ENCODE results near the gene ADGRA1. TPM values are rescaled to one million over a fixed set of nuclear protein-coding genes. Genes with fewer than 3 reads are reported as not detected.

Gene ADGRA1, protein sequence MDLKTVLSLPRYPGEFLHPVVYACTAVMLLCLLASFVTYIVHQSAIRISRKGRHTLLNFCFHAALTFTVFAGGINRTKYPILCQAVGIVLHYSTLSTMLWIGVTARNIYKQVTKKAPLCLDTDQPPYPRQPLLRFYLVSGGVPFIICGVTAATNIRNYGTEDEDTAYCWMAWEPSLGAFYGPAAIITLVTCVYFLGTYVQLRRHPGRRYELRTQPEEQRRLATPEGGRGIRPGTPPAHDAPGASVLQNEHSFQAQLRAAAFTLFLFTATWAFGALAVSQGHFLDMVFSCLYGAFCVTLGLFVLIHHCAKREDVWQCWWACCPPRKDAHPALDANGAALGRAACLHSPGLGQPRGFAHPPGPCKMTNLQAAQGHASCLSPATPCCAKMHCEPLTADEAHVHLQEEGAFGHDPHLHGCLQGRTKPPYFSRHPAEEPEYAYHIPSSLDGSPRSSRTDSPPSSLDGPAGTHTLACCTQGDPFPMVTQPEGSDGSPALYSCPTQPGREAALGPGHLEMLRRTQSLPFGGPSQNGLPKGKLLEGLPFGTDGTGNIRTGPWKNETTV
- total RNA-seq (1 to 10 TPM; 3.4 to 5.5 TPM), polyA plus RNA-seq (ENCODE audit: insufficient read length in 2 of 2) (10 to 100 TPM; 26.6 to 31.1 TPM)
- long read RNA-seq, donor 1, full-length matches to known transcripts = 4 of 4 reads
- long read RNA-seq, donor 1, partial matches to known transcripts = 0 of 4 reads
- long read RNA-seq, donor 1, other reads (novel, unspliced or antisense) = 0 of 4 reads
- long read RNA-seq, donor 2, full-length matches to known transcripts = 4 of 4 reads
- long read RNA-seq, donor 2, partial matches to known transcripts = 0 of 4 reads
- long read RNA-seq, donor 2, other reads (novel, unspliced or antisense) = 0 of 4 reads
- long read RNA-seq, donor 3, full-length matches to known transcripts = 4 of 4 reads
- long read RNA-seq, donor 3, partial matches to known transcripts = 0 of 4 reads
- long read RNA-seq, donor 3, other reads (novel, unspliced or antisense) = 0 of 4 reads
- long read RNA-seq, donor 4 = 0 reads

DNA sequence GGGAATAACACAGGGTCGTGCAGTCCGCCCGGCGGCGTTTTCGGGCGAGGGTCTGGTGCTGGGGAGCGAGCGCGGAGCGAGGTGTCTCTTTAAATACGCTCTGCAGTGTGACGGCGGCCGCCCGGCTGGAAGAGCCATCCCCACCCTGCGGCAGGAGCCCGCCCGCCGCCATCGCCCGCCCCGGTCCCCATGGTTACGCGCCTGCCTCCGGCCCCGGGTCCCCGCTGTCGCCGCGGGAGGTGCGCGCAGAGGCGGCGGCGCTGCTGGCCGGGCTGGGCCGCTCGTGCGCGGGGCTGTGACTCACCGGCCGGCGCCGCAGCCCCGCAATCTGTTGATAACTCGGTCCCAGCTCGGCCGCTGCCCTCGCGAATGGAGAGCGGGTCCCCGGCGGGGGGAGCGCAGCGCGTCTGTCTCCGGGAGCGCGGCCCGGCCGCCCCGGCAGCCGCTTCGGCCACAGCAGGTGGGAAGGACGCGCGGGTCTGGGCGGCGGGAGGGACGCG is at the start of gene ADGRA1:
ADGRA1 (plus strand) TSS at position 246 of the 500 bp plus-strand sequence. CDS start 986 bp downstream, outside the sequence.
- H3K27me3 ChIP-seq (ENCODE audit: control insufficient read depth, insufficient read depth, low read length) = peaks cover 7% of the 10 kb centered on the region

DNA sequence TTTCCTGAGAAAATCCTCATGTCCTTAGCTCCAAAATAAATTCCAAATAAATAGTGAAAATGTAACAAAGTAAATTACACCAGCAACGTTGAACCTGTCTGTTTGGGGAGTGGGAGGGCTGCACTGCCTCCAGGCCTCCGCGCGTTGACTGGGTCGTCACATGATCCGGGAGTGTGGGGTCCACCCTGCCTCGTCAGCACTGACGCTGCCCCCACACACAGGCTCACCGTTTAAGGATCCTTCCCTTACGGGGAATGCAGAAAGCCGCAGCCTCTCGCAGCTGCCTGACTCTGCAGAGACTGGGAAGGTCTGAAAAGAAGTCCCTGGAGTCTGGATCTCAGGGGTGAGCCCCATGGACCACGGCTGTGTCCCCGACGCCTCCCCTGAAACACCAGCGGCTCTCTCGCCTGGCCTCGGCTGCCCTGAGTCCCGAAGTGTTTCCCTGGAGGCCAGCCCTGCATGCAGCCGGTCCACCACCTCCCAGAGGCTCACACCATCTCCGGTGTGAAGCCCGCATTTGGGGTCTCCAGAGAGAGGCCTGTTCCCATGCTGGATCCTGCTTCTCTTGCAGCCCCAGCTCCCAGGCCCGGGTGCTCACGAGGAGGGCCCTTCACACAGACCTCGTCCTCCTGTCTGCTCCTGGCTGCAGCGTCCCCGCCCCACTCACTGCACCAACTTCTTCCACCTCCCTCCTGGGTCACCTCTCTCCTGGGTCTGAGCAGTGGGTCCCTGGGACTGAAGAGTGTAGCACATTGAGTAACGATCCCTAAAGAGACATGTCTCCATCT is 49.5 kb upstream of the ADGRA1 start:
- Histone ChIP-seq H3K27ac (ENCODE audit: low read depth, low read length) (no peak overlapping the region), H3K36me3 (ENCODE audit: control insufficient read depth, insufficient read depth, low read length) (peaks cover 2% of the 10 kb centered on the region), H3K9me3 (ENCODE audit: control insufficient read depth, insufficient read depth, low read length) (no peaks in the 10 kb centered on the region), H3K4me3 (ENCODE audit: low read depth, low read length) (no peak overlapping the region), H3K27me3 (ENCODE audit: control insufficient read depth, insufficient read depth, low read length) (peaks cover 12% of the 10 kb centered on the region), H3K4me1 (ENCODE audit: control insufficient read depth, insufficient read depth, low read length) (peaks cover 19% of the 10 kb centered on the region)
- DNase-seq (ENCODE audit: low read depth in 4 of 6, low spot score in 6 of 6) = no peak
- WGBS (ENCODE audit: insufficient coverage) = 78% methylated on average over 26 of the region's 28 CpGs

More for the DNA sequence above, at the start of gene ADGRA1:
- peak in 2 of 6 donors; percentile 79 to 87 for DNase-seq (ENCODE audit: low read depth in 4 of 6, low spot score in 6 of 6)
- H3K4me1 ChIP-seq (ENCODE audit: control insufficient read depth, insufficient read depth, low read length) = peaks cover 64% of the 10 kb centered on the region
- no peaks in the 10 kb centered on the region for H3K9me3 ChIP-seq (ENCODE audit: control insufficient read depth, insufficient read depth, low read length)
- H3K27ac ChIP-seq (ENCODE audit: low read depth, low read length) = peak within 1 kb of the TSS; percentile 67
- H3K36me3 ChIP-seq (ENCODE audit: control insufficient read depth, insufficient read depth, low read length) = peaks cover 41% of the 10 kb centered on the region
- under 1% methylated on average over 72 of the region's 72 CpGs for WGBS (ENCODE audit: insufficient coverage)
- H3K4me3 ChIP-seq (ENCODE audit: low read depth, low read length) = peak within 1 kb of the TSS; percentile 29

DNA sequence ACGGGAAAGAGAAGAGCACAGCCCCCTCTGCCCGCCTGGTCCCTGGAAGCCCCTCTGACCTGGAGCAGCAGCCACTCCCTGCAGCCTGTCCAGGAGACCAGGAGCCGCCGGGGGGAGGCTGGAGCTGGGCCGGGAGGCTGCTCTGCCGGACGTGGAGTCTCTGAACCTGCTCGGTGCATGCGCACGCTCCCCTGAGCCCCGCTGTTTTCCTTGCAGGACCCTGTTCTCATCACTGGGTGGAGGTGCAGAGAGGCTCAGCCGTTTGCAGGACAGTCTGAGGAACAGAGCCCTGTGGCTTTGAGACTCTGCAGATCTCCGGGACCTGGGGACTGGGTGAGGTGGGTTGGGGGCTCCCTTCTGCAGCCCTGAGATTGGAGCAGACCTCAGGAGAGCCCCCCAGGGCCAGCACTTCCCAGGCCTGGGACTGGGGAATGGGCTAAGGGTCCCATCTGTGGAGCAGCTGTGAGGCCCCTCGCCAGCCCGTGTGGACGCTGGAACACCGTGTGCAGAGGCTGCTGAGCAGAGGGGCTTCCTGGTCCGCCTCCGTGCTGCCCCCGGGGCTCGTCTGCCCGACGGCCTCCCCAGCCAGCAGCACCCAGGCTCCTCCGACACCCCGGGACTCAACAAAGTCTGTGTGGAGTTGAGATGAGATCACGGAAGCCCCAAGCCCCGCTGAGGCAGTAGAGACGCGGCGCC is 48.5 kb upstream of the ADGRA1 start:
- 31% methylated on average over 26 of the region's 30 CpGs for WGBS (ENCODE audit: insufficient coverage)

DNA sequence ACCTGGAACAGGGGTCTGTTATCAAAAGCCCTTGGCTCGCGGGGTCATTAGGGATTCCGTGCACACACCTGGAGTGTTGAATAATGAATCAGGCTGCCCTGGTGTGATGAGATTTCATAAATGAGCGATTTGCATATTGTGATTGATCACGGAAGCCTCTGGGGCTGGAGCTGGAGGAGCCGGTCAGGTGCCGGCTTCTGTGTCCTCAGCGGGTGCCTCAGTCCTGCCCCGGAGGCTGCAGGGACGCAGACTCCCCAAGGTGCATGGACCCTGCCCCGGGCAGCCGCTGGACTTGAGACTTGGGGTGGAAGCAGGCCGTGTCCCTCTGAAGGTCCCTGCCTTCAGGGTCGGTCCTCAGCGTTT is 47.9 kb upstream of the ADGRA1 start:
- Histone ChIP-seq H3K9me3 (ENCODE audit: control insufficient read depth, insufficient read depth, low read length) (no peaks in the 10 kb centered on the region), H3K4me3 (ENCODE audit: low read depth, low read length) (no peak overlapping the region), H3K4me1 (ENCODE audit: control insufficient read depth, insufficient read depth, low read length) (peaks cover 25% of the 10 kb centered on the region), H3K36me3 (ENCODE audit: control insufficient read depth, insufficient read depth, low read length) (peaks cover 2% of the 10 kb centered on the region), H3K27ac (ENCODE audit: low read depth, low read length) (no peak overlapping the region), H3K27me3 (ENCODE audit: control insufficient read depth, insufficient read depth, low read length) (peaks cover 12% of the 10 kb centered on the region)
- DNase-seq (ENCODE audit: low read depth in 4 of 6, low spot score in 6 of 6) = peak in 1 of 6 donors; percentile 70
- WGBS (ENCODE audit: insufficient coverage) = 49% methylated on average over 15 of the region's 15 CpGs

More for the DNA sequence above, 48.5 kb upstream of the ADGRA1 start:
- no peaks in the 10 kb centered on the region for H3K9me3 ChIP-seq (ENCODE audit: control insufficient read depth, insufficient read depth, low read length)
- peaks cover 2% of the 10 kb centered on the region for H3K36me3 ChIP-seq (ENCODE audit: control insufficient read depth, insufficient read depth, low read length)
- peaks cover 12% of the 10 kb centered on the region for H3K27me3 ChIP-seq (ENCODE audit: control insufficient read depth, insufficient read depth, low read length)
- H3K27ac ChIP-seq (ENCODE audit: low read depth, low read length) = no peak overlapping the region
- H3K4me1 ChIP-seq (ENCODE audit: control insufficient read depth, insufficient read depth, low read length) = peaks cover 20% of the 10 kb centered on the region
- peak in 1 of 6 donors; percentile 55 for DNase-seq (ENCODE audit: low read depth in 4 of 6, low spot score in 6 of 6)
- no peak overlapping the region for H3K4me3 ChIP-seq (ENCODE audit: low read depth, low read length)

DNA sequence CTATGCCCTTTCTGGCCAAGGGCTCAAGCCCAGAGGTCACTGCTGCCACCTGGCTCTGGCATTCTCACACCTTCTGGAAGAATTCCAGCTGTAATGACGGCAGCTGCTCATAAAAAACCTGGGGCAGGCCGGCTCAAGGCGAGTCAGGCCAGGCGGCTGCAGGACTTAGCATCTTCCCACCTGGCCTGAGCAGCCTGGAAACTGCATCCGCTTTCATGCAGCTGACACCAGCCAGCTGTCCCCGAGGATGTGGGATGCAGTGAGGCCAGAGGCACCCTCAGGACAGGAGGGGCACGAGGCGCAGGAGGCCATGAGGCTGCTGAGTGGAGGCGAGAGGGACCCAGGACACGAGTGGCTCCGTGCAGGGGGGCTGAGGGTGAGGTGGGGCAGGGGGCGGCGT is 47.5 kb upstream of the ADGRA1 start:
- 47% methylated on average over 8 of the region's 13 CpGs for whole genome bisulfite sequencing (ENCODE audit: insufficient coverage)

DNA sequence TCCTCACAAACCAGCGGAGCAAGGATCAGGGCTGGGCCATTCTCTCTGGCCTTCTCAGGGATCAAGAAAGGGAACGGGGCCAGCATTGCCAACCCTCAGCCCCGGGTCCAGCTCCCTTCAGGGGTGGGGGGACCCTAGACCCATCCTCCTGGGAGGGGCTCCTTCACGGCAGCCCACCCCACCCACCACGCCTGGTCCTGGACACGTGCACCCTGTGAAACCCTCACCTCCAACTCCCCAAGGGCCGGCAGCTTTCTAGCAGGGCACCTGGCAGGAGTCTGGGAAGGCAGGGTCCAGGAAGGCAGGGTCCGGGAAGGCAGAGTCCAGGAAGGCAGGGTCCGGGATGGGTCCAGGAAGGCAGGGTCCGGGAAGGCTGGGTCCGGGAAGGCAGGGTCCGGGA is 46.6 kb upstream of the ADGRA1 start:
- H3K4me3 ChIP-seq (ENCODE audit: low read depth, low read length) = no peak overlapping the region
- H3K27me3 ChIP-seq (ENCODE audit: control insufficient read depth, insufficient read depth, low read length) = peaks cover 12% of the 10 kb centered on the region
- 85% methylated on average over 7 of the region's 12 CpGs for WGBS (ENCODE audit: insufficient coverage)
- H3K27ac ChIP-seq (ENCODE audit: low read depth, low read length) = no peak overlapping the region
- peaks cover 2% of the 10 kb centered on the region for H3K36me3 ChIP-seq (ENCODE audit: control insufficient read depth, insufficient read depth, low read length)
- H3K4me1 ChIP-seq (ENCODE audit: control insufficient read depth, insufficient read depth, low read length) = peaks cover 30% of the 10 kb centered on the region
- DNase-seq (ENCODE audit: low read depth in 4 of 6, low spot score in 6 of 6) = no peak
- H3K9me3 ChIP-seq (ENCODE audit: control insufficient read depth, insufficient read depth, low read length) = no peaks in the 10 kb centered on the region

More for the DNA sequence above, 47.5 kb upstream of the ADGRA1 start:
- peaks cover 26% of the 10 kb centered on the region for H3K4me1 ChIP-seq (ENCODE audit: control insufficient read depth, insufficient read depth, low read length)
- H3K4me3 ChIP-seq (ENCODE audit: low read depth, low read length) = no peak overlapping the region
- H3K27ac ChIP-seq (ENCODE audit: low read depth, low read length) = no peak overlapping the region
- H3K9me3 ChIP-seq (ENCODE audit: control insufficient read depth, insufficient read depth, low read length) = no peaks in the 10 kb centered on the region
- H3K36me3 ChIP-seq (ENCODE audit: control insufficient read depth, insufficient read depth, low read length) = peaks cover 2% of the 10 kb centered on the region
- peaks cover 12% of the 10 kb centered on the region for H3K27me3 ChIP-seq (ENCODE audit: control insufficient read depth, insufficient read depth, low read length)
- peak in 1 of 6 donors; percentile 56 for DNase-seq (ENCODE audit: low read depth in 4 of 6, low spot score in 6 of 6)

DNA sequence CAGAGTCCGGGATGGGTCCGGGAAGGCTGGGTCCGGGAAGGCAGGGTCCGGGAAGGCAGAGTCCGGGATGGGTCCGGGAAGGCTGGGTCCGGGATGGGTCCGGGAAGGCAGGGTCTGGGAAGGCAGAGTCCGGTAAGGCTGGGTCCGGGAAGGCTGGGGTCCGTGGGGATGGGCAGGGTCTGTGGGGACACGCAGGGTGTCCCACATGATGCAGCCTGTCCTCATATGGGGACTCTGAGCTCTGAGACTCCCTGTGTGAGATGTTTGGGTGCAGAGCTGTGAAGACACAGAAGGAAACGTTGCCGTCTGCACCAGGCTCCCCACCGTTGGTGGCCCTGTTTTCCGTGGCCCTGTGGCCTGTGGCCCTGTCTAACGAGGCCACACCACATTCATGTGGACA is 45.7 kb upstream of the ADGRA1 start:
- peaks cover 12% of the 10 kb centered on the region for H3K27me3 ChIP-seq (ENCODE audit: control insufficient read depth, insufficient read depth, low read length)
- no peak overlapping the region for H3K27ac ChIP-seq (ENCODE audit: low read depth, low read length)
- H3K4me3 ChIP-seq (ENCODE audit: low read depth, low read length) = no peak overlapping the region
- DNase-seq (ENCODE audit: low read depth in 4 of 6, low spot score in 6 of 6) = no peak
- H3K4me1 ChIP-seq (ENCODE audit: control insufficient read depth, insufficient read depth, low read length) = peaks cover 37% of the 10 kb centered on the region
- WGBS (ENCODE audit: insufficient coverage) = 89% methylated on average over 17 of the region's 17 CpGs
- H3K9me3 ChIP-seq (ENCODE audit: control insufficient read depth, insufficient read depth, low read length) = no peaks in the 10 kb centered on the region
- peaks cover 2% of the 10 kb centered on the region for H3K36me3 ChIP-seq (ENCODE audit: control insufficient read depth, insufficient read depth, low read length)

DNA sequence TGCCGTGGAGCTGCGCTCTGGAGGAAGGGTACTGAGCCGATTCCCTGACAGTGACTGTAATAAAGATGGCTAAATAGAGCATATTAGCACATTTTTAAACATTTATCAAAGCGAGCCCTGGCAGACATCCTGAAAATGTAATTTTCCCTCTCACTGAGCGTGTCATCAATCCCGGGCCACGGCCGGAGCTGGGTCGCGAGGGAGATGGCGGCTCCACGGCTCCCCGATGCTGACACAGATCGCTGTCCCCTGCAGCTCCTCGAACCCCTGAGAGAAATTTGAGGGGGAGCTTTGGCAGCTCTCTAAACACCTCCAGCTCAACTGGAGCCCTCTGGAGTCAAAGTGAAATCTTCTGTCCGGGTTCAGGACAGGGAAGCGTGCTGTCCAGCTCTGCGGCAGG is 44.9 kb upstream of the ADGRA1 start:
- no peak overlapping the region for H3K4me3 ChIP-seq (ENCODE audit: low read depth, low read length)
- peak in 1 of 6 donors; percentile 48 for DNase-seq (ENCODE audit: low read depth in 4 of 6, low spot score in 6 of 6)
- peaks cover 2% of the 10 kb centered on the region for H3K36me3 ChIP-seq (ENCODE audit: control insufficient read depth, insufficient read depth, low read length)
- peaks cover 45% of the 10 kb centered on the region for H3K4me1 ChIP-seq (ENCODE audit: control insufficient read depth, insufficient read depth, low read length)
- peaks cover 12% of the 10 kb centered on the region for H3K27me3 ChIP-seq (ENCODE audit: control insufficient read depth, insufficient read depth, low read length)
- H3K9me3 ChIP-seq (ENCODE audit: control insufficient read depth, insufficient read depth, low read length) = no peaks in the 10 kb centered on the region
- no peak overlapping the region for H3K27ac ChIP-seq (ENCODE audit: low read depth, low read length)
- 86% methylated on average over 3 of the region's 18 CpGs for WGBS (ENCODE audit: insufficient coverage)

Measured in spinal cord (tissue), 10 donors.